B cell (primary cell): ENCODE data around the gene MIOX.

Source experiments
- CTCF ChIP-seq: fragments of 200-600 bp; IDR thresholded peaks from one replicate; pipeline ENCODE4 v1.8.0; 2022; ENCODE audit warnings: antibody characterized with exemption, mild to moderate bottlenecking
- EZH2 ChIP-seq: IDR thresholded peaks from 2 replicates; pipeline ENCODE4 v1.6.1; 2012; ENCODE audit warnings: borderline replicate concordance, low read depth, mild to moderate bottlenecking, moderate library complexity, low read length; ENCODE audit not compliant: insufficient read depth, poor library complexity, severe bottlenecking

GRCh38 chr22:50447576-50448551 lies 38.8 kb upstream of the MIOX start:
- TF ChIP-seq CTCF, result no peak
- no peak for TF ChIP-seq EZH2
